NB4 (cell line): ENCODE results near the gene TGIF1.
A peak's percentile ranks its signal among the peaks of the same experiment; 100 is the strongest.
"Not testable (repeated sequence)": the region's sequence is repeated elsewhere in the genome, so short reads cannot be mapped to it uniquely, and the experiment has no call there.

Source experiments
- DNase-seq: peaks from one replicate; pipeline ENCODE4 v3.0.0; 2010; ENCODE audit warnings: low read depth
- H3K4me3 ChIP-seq: one replicate; pipeline ENCODE4 v1.5.1; 2011; ENCODE audit warnings: mild to moderate bottlenecking, low read depth, low read length, moderate library complexity
- MYC ChIP-seq: IDR thresholded peaks from 2 replicates; pipeline ENCODE4 v1.6.1; 2011; ENCODE audit warnings: low read depth, low read length
- POLR2A ChIP-seq: IDR thresholded peaks from 2 replicates; pipeline ENCODE4 v1.6.1; 2011; ENCODE audit warnings: mild to moderate bottlenecking; ENCODE audit not compliant: insufficient read length; ENCODE audit errors: extremely low read depth
- TF ChIP-seq, protein P1 (sequence below): IDR thresholded peaks from 2 replicates; pipeline ENCODE4 v1.6.1; 2011; ENCODE audit warnings: low read depth, low read length
- TF ChIP-seq, protein P2 (sequence below): IDR thresholded peaks from one replicate; pipeline ENCODE4 v1.5.1; 2012; ENCODE audit warnings: low read depth, low read length

Gene TGIF1

DNA sequence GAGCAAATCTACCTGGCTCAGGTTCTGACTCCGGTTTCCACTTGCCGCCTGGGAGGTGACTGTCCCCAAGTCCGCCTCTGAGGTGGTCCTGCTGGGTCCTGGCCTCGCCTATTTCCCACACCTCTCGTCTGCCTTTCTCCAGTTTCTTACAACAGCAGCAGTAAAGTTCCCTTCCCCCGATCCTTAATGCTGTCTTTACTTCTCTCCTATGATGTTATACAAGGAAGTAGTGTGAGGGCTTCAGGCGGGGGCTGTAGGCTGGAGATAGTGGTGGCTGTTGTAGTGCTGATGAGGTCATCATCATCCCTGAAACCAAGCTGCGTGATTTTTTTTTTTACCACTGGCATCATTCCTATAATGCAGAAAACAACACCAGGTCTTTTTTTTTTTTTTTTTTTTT lies 18.9 kb downstream of the TGIF1 start:
- TF ChIP-seq, protein P1, sequence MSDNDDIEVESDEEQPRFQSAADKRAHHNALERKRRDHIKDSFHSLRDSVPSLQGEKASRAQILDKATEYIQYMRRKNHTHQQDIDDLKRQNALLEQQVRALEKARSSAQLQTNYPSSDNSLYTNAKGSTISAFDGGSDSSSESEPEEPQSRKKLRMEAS, result no peak
- TF ChIP-seq POLR2A (no peak), MYC (no peak)
- TF ChIP-seq, protein P2, sequence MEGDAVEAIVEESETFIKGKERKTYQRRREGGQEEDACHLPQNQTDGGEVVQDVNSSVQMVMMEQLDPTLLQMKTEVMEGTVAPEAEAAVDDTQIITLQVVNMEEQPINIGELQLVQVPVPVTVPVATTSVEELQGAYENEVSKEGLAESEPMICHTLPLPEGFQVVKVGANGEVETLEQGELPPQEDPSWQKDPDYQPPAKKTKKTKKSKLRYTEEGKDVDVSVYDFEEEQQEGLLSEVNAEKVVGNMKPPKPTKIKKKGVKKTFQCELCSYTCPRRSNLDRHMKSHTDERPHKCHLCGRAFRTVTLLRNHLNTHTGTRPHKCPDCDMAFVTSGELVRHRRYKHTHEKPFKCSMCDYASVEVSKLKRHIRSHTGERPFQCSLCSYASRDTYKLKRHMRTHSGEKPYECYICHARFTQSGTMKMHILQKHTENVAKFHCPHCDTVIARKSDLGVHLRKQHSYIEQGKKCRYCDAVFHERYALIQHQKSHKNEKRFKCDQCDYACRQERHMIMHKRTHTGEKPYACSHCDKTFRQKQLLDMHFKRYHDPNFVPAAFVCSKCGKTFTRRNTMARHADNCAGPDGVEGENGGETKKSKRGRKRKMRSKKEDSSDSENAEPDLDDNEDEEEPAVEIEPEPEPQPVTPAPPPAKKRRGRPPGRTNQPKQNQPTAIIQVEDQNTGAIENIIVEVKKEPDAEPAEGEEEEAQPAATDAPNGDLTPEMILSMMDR, result no peak
- no peak overlapping the region for H3K4me3 ChIP-seq
- peak; percentile 48 for DNase-seq

DNA sequence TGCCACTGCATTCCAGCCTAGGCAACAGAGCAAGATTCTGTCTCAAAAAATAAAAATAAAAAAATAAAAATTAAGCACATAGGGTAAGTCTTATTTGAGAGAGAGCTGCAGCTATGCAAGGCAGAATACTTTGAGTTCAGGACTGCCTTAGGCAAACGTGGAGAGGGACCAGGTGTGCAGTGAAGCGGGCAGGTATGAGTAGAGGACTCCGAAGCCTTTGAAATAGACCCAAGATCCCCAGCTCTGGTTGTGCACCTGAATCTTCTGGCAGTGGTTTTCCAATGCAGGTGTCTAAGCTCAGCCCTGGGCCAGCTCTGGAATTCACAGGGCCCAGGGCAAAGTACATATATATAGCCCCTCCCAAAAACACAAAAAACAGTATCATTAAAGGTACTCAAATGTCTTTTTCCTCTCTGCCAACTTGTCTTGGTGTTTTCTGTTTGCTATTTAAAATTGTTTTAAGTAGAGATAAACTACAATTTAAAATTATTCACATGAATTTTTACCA lies 21.2 kb downstream of the TGIF1 start:
- TF ChIP-seq, protein P1, result no peak
- TF ChIP-seq, protein P2, result no peak
- no peak for TF ChIP-seq MYC
- TF ChIP-seq POLR2A, result no peak
- H3K4me3 ChIP-seq, result no peak overlapping the region
- DNase-seq, result no peak

DNA sequence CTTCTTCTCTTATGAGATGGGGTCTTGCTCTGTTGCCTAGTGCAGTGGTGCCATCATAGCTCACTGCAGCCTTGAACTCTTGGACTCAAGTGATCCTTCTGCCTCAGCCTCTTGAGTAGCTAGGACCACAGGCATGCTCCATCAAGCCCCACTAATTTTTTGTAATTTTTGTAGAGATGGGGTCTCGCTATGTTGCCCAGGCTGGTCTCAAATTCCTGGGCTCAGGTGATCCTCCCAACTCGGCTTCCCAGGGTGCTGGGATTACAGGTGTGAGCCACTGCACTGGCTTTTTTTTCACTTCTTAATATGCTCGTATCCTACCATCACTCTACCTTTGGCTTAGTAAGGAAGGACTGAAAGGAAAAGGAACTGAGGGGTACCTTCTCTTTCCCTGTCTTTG lies 22.1 kb downstream of the TGIF1 start:
- H3K4me3 ChIP-seq, DNase-seq: not testable (repeated sequence)

DNA sequence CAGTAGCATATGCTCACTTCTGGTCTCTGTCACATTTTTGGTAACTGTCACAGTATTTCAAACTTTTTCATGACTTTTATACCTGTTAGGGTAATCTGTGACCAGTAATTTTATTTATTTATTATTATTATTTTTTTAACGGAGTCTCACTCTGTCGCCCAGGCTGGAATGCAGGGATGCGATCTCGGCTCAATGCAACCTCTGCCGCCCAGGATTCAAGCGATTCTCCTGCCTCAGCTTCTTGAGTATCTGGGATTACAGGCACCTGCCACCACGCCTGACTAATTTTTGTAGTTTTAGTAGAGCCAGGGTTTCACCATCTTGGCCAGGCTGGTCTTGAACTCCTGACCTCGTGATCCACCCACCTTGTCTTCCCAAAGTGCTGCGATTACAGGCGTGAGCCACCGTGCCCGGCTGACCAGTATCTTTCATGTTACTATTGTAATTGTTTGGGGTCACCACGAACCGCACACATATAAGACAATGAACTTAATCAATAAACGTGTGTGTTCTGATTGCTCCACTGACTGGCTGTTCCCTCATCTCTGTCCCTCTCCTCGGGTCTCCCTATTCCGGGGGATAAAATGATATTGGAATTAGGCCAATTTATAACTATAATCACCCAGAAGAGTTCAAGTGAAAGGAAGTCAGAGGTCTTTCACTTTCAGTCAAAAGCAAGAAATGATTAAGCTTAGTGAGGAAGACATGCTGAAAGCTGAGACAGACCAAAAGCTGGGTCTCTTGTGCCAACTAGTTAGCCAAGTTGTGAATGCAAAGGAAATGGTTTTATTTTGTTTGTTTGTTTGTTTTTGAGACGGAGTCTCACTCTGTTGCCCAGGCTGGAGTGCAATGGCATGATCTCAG lies 22.9 kb downstream of the TGIF1 start:
- H3K4me3 ChIP-seq, result no peak overlapping the region
- TF ChIP-seq, protein P1, result no peak
- TF ChIP-seq MYC (no peak), POLR2A (no peak)
- TF ChIP-seq, protein P2, result no peak
- DNase-seq, result no peak

DNA sequence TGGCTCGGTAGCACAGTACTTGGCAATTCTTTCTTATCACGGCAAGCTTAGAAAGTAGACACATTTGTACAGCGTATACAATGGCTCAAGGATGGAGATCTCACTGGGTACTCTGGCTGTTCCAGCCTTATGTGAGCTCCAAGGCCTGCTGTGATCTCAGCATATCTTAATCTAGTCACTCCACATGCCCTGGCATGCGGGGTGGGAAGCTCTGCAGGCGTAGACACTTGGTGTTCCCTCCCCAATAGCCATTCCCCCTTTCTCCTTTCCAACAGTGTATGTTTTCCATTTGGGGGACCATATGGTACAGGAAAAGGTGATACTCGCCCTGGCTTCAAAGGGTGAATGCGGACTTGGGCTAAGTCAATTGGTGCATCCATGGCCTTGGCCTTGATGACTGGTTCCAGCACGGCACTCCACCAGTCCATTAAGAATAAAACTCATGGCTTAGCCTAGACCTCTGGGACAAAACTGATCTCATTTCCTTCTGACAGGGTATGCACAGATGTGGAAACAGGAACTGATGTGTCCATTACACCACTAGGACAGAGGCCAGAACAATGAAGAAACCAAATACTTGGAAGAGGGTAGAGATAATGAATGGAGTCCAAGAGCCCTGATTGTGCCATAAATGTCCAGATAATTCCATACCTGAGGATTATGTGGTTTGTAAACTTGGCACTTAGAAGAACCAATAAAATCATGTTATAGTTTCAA lies 28.4 kb downstream of the TGIF1 start:
- no peak overlapping the region for H3K4me3 ChIP-seq
- TF ChIP-seq, protein P1, result no peak
- TF ChIP-seq MYC, result no peak
- TF ChIP-seq, protein P2, result no peak
- TF ChIP-seq POLR2A, result no peak
- peak; percentile 19 for DNase-seq

DNA sequence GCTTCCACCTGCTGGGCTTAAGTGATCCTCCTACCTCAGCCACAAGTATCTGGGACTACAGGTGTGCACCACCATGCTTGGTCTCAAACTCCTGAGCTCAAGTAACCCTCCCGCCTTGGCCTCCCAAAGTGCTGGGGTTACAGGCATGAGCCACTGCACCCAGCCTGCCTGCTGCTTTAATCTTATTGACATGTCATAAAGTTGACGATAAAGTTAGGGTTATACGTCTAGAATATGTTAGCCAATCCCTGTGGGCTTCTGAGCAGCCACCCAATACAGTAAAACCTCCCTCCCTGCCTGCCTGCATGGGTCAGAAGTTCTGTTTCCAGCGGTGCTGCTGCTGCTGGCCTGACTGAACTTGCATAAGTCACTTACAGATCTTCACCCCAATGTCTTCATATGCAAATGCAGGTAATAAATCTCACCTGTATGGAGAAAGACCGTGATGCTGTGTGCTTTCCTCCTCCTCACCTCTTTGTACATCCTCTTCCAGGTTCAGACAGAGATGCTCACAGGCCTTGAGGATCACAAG lies 30.1 kb downstream of the TGIF1 start:
- TF ChIP-seq, protein P2, result no peak
- TF ChIP-seq, protein P1, result no peak
- TF ChIP-seq POLR2A, result no peak
- TF ChIP-seq MYC, result no peak
- H3K4me3 ChIP-seq, result no peak overlapping the region
- DNase-seq, result no peak
